Left kidney (tissue), 2 donors: ENCODE measurements around the gene CTSH. TPM values are rescaled to one million over a fixed set of nuclear protein-coding genes. Genes with fewer than 3 reads are reported as not detected.

Experiments used
- DNase-seq: peaks from one replicate; pipeline ENCODE4 v3.0.0-alpha.2; 2013
- polyA plus RNA-seq: library from polyadenylated mRNA; unstranded; fragments of 120-200 nt; gene quantifications from one replicate; pipeline ENCODE4 v1.2.1, GENCODE V29; 2013; ENCODE audit not compliant: insufficient read length

The CTSH gene
- polyA plus RNA-seq, 1 donor = 125 TPM

- peak; percentile 57 for DNase-seq
Observed at GRCh38 chr15:78979456-78980320, 34.8 kb upstream of the CTSH start.

GRCh38 chr15:78978601-78979179 is 33.8 kb upstream of the CTSH start:
- DNase-seq = no peak

- no peak for DNase-seq
Observed at GRCh38 chr15:78977591-78978347, 32.9 kb upstream of the CTSH start.

GRCh38 chr15:78977091-78977571 is 32.3 kb upstream of the CTSH start:
- DNase-seq = no peak

- DNase-seq = no peak
Observed at GRCh38 chr15:78976691-78977090, 31.8 kb upstream of the CTSH start.

- no peak for DNase-seq
Observed at GRCh38 chr15:78974272-78974918, 29.5 kb upstream of the CTSH start.

- no peak for DNase-seq
Observed at GRCh38 chr15:78969687-78970349, 25.0 kb upstream of the CTSH start.

GRCh38 chr15:78968539-78969271 is 23.9 kb upstream of the CTSH start:
- no peak for DNase-seq

- DNase-seq = no peak
Observed at GRCh38 chr15:78968114-78968513, 23.3 kb upstream of the CTSH start.

- no peak for DNase-seq
Observed at GRCh38 chr15:78960308-78960707, 15.5 kb upstream of the CTSH start.

GRCh38 chr15:78959360-78959759 is 14.5 kb upstream of the CTSH start:
- DNase-seq = no peak

- no peak for DNase-seq
Observed at GRCh38 chr15:78957416-78958093, 12.7 kb upstream of the CTSH start.

- no peak for DNase-seq
Observed at GRCh38 chr15:78956937-78957336, 12.1 kb upstream of the CTSH start.

- DNase-seq = no peak
Observed at GRCh38 chr15:78955355-78955754, 10.5 kb upstream of the CTSH start.

GRCh38 chr15:78951841-78952238 is 7.0 kb upstream of the CTSH start:
- DNase-seq = no peak

- no peak for DNase-seq
Observed at GRCh38 chr15:78950902-78951840, 6.3 kb upstream of the CTSH start.

- no peak for DNase-seq
Observed at GRCh38 chr15:78950343-78950742, 5.5 kb upstream of the CTSH start.

GRCh38 chr15:78949461-78949860 is 4.6 kb upstream of the CTSH start:
- DNase-seq = no peak

GRCh38 chr15:78947506-78947905 is 2.7 kb upstream of the CTSH start:
- no peak for DNase-seq
